Suprapubic skin (tissue), 4 donors: ENCODE measurements around the gene DDIT4. TPM values are rescaled to one million over a fixed set of nuclear protein-coding genes. Genes with fewer than 3 reads are reported as not detected.
"Not testable (repeated sequence)": the region's sequence is repeated elsewhere in the genome, so short reads cannot be mapped to it uniquely, and the experiment has no call there.

Experiments
- DNase-seq, 2 donors: peaks; one replicate each; pipeline ENCODE4 v3.0.0-alpha.2; 2019; ENCODE audit warnings: low spot score in 2 of 2
- H3K27ac ChIP-seq: fragments of 200-600 bp; sonication (generic); one replicate; pipeline ENCODE4 v1.5.1; 2019
- H3K27me3 ChIP-seq: fragments of 200-600 bp; sonication (generic); one replicate; pipeline ENCODE4 v1.5.1; 2019
- H3K36me3 ChIP-seq: fragments of 200-600 bp; sonication (generic); one replicate; pipeline ENCODE4 v1.5.1; 2019
- H3K4me1 ChIP-seq: fragments of 200-600 bp; sonication (generic); one replicate; pipeline ENCODE4 v1.5.1; 2019
- H3K4me3 ChIP-seq: fragments of 200-600 bp; sonication (generic); one replicate; pipeline ENCODE4 v1.5.1; 2019; ENCODE audit warnings: mild to moderate bottlenecking
- H3K9me3 ChIP-seq: fragments of 200-600 bp; sonication (generic); one replicate; pipeline ENCODE4 v1.5.1; 2019
- EP300 ChIP-seq: sonication (generic); formaldehyde crosslinking; IDR thresholded peaks from one replicate; pipeline ENCODE4 v1.6.1; 2017; ENCODE audit warnings: antibody characterized with exemption
- POLR2A ChIP-seq, 2 donors: fragments of 450-650 bp; IDR thresholded peaks; one replicate each; pipeline ENCODE4 v1.6.1; 2017; ENCODE audit warnings: antibody characterized with exemption in 2 of 2, mild to moderate bottlenecking in 2 of 2, moderate library complexity in 2 of 2
- POLR2AphosphoS5 ChIP-seq, 3 donors: sonication (generic); formaldehyde crosslinking; IDR thresholded peaks; one replicate each; pipeline ENCODE4 v1.6.1; 2017; ENCODE audit warnings: antibody characterized with exemption in 3 of 3
- WGBS: methylation state at CpG from one replicate; pipeline ENCODE4 v1.1.5; 2018; 5-methylcytosine and 5-hydroxymethylcytosine counted together
- total RNA-seq, 4 donors: library from RNA; depleted of rRNA; stranded (reverse); fragments of >200 nt; gene quantifications; one replicate each; pipeline ENCODE4 v1.1.0, GENCODE V29; 2016
- TF ChIP-seq, protein P1 (sequence below), 2 donors: fragments of 200-600 bp in 1 of 2; fragments of 450-650 bp in 1 of 2; sonication (generic) in 1 of 2; IDR thresholded peaks; one replicate each; pipeline ENCODE4 v1.5.1; 2016 to 2019; ENCODE audit warnings: antibody characterized with exemption in 2 of 2, mild to moderate bottlenecking in 1 of 2, moderate library complexity in 1 of 2

DDIT4 gene
- total RNA-seq, 4 donors from 2014 or later: 170 to 246 (median 225) TPM

DNA sequence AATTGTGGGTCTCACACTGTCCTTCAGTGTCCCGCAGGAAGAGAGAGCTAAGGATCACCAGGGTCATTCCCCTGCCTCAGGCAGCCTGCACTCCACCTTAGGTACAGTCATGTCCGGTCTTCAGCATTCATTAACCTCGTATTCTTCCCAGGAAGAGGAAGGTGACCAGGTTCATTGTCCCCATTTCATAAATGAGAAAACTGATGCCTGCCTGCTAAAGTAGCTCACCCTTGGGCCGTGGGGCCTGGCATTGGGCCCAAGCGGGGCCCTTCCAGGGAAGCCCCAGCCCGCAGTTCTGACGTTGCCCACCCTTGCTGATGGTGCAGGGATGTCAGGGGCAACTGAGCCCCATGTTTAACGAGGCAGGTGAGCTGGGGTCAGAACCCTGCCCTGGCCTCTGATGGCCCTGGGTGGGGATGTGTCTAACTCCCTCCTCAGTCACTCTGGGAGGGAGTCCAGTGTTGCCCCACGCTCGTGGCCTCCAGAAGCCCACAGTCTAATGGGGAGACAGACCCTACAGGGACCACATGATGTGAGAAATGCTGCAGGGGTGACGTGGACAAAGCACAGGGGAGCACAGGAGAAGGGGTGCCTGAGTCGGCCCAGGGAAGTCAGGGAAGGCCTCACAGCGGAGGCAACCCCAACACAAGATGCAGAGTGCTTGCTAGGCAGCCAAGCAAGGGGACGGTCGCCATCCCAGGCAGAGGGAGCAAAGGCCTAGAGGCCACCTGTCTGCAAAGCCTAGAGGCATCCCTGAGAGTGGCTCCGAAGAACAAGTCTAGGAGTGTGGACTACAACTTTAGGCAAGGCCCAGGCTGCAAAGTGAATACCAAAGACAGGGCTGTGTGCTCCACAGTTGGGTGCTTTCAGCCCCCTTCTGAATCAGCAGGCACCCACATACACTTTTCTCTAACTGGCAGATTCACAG lies 25.1 kb downstream of the DDIT4 start:
- Histone ChIP-seq H3K9me3 (no peaks in the 10 kb centered on the region), H3K4me1 (peaks cover 19% of the 10 kb centered on the region), H3K27ac (peak overlapping the region; percentile 86), H3K36me3 (no peaks in the 10 kb centered on the region), H3K4me3 (no peak overlapping the region), H3K27me3 (no peaks in the 10 kb centered on the region)
- WGBS: 78% methylated on average over 13 of the region's 16 CpGs
- DNase-seq: no peak
- TF ChIP-seq POLR2AphosphoS5 (IDR thresholded peaks at IDR 0.05) (no peak), POLR2A (IDR thresholded peaks at IDR 0.05) (no peak)

GRCh38 chr10:72303424-72304128 lies 29.9 kb downstream of the DDIT4 start:
- no peaks in the 10 kb centered on the region for H3K27me3 ChIP-seq
- TF ChIP-seq POLR2A (IDR thresholded peaks at IDR 0.05) (no peak), EP300 (no peak), POLR2AphosphoS5 (IDR thresholded peaks at IDR 0.05) (no peak)
- TF ChIP-seq, protein P1, sequence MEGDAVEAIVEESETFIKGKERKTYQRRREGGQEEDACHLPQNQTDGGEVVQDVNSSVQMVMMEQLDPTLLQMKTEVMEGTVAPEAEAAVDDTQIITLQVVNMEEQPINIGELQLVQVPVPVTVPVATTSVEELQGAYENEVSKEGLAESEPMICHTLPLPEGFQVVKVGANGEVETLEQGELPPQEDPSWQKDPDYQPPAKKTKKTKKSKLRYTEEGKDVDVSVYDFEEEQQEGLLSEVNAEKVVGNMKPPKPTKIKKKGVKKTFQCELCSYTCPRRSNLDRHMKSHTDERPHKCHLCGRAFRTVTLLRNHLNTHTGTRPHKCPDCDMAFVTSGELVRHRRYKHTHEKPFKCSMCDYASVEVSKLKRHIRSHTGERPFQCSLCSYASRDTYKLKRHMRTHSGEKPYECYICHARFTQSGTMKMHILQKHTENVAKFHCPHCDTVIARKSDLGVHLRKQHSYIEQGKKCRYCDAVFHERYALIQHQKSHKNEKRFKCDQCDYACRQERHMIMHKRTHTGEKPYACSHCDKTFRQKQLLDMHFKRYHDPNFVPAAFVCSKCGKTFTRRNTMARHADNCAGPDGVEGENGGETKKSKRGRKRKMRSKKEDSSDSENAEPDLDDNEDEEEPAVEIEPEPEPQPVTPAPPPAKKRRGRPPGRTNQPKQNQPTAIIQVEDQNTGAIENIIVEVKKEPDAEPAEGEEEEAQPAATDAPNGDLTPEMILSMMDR (IDR thresholded peaks at IDR 0.05): no peak
- H3K4me3 ChIP-seq: no peak overlapping the region
- H3K4me1 ChIP-seq: peaks cover 7% of the 10 kb centered on the region
- H3K9me3 ChIP-seq: no peaks in the 10 kb centered on the region
- 76% methylated on average over 8 of the region's 8 CpGs for WGBS
- no peaks in the 10 kb centered on the region for H3K36me3 ChIP-seq
- DNase-seq: no peak
- H3K27ac ChIP-seq: no peak overlapping the region

GRCh38 chr10:72306215-72306760 lies 32.6 kb downstream of the DDIT4 start:
- DNase-seq: no peak
- WGBS: 70% methylated on average over 5 of the region's 5 CpGs
- Histone ChIP-seq H3K9me3 (no peaks in the 10 kb centered on the region), H3K36me3 (no peaks in the 10 kb centered on the region), H3K27ac (no peak overlapping the region), H3K27me3 (no peaks in the 10 kb centered on the region), H3K4me3 (no peak overlapping the region), H3K4me1 (peaks cover 30% of the 10 kb centered on the region)
- no peak for TF ChIP-seq EP300
- no peak for TF ChIP-seq POLR2AphosphoS5 (IDR thresholded peaks at IDR 0.05)
- TF ChIP-seq POLR2A (IDR thresholded peaks at IDR 0.05): no peak
- TF ChIP-seq, protein P1 (IDR thresholded peaks at IDR 0.05): no peak

DNA sequence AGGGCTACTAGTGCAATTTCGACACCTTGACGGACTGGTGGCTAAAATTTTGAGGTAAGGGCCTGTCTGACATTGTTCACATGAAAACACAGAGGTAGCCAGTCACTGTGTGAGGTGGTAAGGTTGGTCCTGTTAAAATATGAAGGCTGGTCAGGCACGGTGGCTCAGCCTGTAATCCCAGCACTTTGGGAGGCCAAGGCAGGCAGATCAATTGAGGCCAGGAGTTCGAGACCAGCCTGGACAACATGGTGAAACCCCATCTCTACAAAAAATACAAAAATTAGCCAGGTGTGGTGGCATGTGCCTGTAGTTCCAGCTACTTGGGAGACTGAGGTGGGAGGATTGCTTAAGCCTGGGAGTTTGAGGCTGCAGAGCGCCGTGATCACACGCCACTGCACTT lies 34.0 kb downstream of the DDIT4 start:
- not testable (repeated sequence) for H3K9me3 ChIP-seq, DNase-seq, H3K27ac ChIP-seq, H3K36me3 ChIP-seq, H3K4me3 ChIP-seq, H3K27me3 ChIP-seq
- peaks cover 30% of the 10 kb centered on the region for H3K4me1 ChIP-seq
- 93% methylated on average over 7 of the region's 7 CpGs for WGBS

DNA sequence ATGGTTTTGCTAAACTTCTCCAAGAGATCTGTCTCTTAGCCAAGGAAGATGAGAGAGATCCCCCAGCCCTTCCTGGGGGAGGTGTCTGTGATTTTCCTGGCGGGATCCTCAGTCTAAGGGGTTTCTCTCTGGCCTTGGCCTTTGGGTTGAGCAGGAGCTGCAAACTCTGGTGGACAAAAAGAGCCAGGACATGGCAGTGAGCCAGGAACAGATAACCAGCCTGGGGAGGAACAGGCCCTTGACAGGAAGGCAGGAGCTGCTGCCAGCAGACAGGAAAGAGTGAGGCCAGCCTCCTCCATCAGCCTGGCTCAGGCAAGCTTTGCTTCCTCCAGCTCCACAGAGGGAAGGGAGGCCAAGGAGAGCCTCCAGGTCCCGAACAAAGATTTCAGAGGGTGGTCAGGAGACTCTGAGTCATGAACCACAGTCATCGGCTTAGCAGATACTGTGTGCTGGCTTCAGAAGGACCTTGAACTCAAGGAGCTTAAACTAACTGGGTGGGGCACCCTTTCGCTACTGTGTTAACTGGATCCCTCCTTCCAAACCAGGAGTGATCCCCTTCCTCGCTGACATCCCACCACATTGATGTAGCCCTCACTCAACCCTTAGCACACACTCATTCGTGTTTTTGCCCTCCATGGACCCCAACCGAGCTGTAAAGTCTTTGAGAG lies 34.7 kb downstream of the DDIT4 start:
- DNase-seq: no peak
- 56% methylated on average over 7 of the region's 7 CpGs for WGBS
- no peaks in the 10 kb centered on the region for H3K36me3 ChIP-seq
- H3K27me3 ChIP-seq: no peaks in the 10 kb centered on the region
- H3K4me3 ChIP-seq: no peak overlapping the region
- no peaks in the 10 kb centered on the region for H3K9me3 ChIP-seq
- peak overlapping the region; percentile 61 for H3K27ac ChIP-seq
- TF ChIP-seq, protein P1 (IDR thresholded peaks at IDR 0.05): no peak
- TF ChIP-seq POLR2AphosphoS5 (IDR thresholded peaks at IDR 0.05): peak in 1 of 3 donors; percentile 20
- peaks cover 30% of the 10 kb centered on the region for H3K4me1 ChIP-seq
